22Rv1 (cell line): ENCODE data around the gene TBC1D22B.
A peak's percentile ranks its signal among the peaks of the same experiment; 100 is the strongest.

Experiments
- H3K27ac ChIP-seq: fragments of 450-650 bp; 2 replicates; pipeline ENCODE4 v1.5.1; 2017
- ZFX ChIP-seq: fragments of 450-650 bp; IDR thresholded peaks from 2 replicates; pipeline ENCODE4 v1.6.1; 2017; ENCODE audit warnings: antibody characterized with exemption, borderline replicate concordance
- TF ChIP-seq, protein P1 (sequence below): fragments of 450-650 bp; IDR thresholded peaks from 2 replicates; pipeline ENCODE4 v1.5.1; 2017; ENCODE audit warnings: mild to moderate bottlenecking

TBC1D22B gene

DNA sequence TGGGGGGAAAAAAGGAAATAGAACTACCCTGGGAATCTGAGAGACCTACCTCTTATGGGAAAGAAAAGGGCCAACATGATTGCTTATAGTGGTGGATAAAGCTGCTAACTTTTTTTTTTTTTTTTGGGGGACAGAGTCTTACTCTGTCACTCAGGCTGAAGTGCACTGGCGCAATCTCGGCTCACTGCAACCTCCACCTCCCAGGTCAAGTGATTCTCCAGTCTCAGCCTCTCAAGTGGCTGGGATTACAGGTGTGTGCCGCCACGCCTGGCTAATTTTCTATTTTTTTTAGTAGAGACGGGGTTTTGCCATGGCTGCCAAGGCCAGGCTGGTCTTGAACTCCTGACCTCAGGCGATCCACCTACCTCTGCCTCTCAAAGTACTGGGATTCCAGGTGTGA, 39.5 kb upstream of the TBC1D22B start:
- H3K27ac ChIP-seq, result no peak overlapping the region
- no peak for TF ChIP-seq ZFX
- TF ChIP-seq, protein P1, sequence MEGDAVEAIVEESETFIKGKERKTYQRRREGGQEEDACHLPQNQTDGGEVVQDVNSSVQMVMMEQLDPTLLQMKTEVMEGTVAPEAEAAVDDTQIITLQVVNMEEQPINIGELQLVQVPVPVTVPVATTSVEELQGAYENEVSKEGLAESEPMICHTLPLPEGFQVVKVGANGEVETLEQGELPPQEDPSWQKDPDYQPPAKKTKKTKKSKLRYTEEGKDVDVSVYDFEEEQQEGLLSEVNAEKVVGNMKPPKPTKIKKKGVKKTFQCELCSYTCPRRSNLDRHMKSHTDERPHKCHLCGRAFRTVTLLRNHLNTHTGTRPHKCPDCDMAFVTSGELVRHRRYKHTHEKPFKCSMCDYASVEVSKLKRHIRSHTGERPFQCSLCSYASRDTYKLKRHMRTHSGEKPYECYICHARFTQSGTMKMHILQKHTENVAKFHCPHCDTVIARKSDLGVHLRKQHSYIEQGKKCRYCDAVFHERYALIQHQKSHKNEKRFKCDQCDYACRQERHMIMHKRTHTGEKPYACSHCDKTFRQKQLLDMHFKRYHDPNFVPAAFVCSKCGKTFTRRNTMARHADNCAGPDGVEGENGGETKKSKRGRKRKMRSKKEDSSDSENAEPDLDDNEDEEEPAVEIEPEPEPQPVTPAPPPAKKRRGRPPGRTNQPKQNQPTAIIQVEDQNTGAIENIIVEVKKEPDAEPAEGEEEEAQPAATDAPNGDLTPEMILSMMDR, result no peak

DNA sequence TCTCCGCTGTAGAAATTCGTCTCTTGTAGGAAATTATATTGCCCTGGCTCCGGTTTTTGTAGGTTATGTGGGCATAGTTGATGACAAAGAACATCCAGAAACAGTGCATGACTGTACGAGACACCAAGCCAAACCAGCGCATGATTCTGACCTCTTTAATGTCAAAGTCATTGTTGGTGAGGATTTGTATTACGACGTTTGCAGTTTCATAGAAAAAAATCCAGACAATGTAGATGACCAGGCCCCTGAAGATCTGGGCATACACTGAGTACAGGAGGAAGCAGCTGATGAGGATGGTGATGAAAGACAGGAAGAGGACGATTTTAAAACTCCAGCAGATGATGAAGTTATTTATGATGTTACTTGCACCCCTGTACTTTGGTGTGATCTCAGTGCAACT, 39.1 kb upstream of the TBC1D22B start:
- TF ChIP-seq ZFX, result no peak
- TF ChIP-seq, protein P1, result no peak
- no peak overlapping the region for H3K27ac ChIP-seq

DNA sequence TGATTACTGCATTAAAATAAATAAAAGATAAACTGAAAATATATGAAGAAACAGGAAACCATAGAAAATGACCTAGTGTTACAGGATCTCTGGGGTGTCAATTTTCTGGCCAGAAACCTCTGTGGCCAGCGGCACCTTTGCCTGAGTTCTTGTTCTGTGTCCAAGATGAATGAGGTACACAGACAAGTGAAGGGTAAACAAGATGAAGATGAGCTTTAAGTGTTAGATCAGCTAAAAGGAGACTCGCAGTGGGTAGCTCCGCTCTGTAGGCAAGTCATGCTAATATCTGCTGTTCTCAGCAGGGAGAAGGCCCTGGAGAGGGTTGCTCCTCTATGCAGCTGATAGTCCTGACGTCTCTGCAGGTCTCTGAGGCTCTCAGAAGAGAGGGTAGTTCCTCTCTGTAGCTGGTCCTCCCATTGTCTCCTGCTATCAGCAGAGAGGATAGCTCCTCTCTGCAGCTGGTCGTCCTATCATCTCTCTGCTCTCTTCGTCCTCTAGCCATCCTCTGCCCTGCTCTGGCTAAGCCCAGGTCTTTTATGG, 35.9 kb upstream of the TBC1D22B start:
- H3K27ac ChIP-seq, result peak overlapping the region; percentile 78
- TF ChIP-seq, protein P1, result no peak
- TF ChIP-seq ZFX, result no peak

DNA sequence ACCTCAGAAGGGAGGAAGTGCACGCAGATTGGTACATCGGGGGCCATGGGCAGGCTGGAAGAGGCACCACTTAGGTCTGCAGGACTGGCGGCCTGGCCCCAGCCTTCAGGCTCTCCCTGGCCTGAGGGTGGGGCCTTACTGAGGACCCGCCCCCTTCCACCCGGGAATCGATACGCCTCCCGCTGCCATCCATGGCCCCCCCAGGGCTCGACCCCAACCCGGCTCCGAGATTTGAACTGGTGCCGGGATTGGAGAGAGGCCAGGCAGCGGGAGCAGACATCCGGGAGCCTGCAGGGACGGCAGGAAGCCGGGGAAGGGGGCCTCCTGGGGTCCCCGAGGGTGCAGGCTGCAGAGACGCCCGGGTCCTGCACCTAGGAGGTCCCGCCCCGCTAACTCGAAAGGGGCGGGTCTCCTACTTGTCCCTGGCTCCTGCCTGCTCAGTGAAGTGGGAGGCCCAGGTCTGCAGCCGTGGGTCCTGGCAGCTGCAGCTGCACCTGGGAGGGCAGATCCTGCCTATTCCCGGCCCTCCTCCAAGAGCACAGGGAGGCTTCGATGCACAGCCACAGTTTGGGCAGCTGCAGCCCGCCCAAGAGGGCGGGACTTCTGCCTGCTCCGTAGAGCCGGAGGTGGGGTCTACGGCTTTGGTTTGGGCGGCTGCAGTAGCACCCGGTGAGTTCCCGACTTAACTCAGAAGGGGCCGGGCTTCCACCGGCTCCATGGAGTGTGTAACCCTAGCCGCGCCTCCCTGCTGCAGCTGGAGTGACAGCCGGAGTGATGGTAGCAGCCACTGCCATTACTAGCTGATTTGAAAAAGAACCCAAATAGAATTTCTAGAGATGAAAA, 35.2 kb upstream of the TBC1D22B start:
- peak overlapping the region; percentile 78 for H3K27ac ChIP-seq
- TF ChIP-seq ZFX, result no peak
- TF ChIP-seq, protein P1, result no peak

DNA sequence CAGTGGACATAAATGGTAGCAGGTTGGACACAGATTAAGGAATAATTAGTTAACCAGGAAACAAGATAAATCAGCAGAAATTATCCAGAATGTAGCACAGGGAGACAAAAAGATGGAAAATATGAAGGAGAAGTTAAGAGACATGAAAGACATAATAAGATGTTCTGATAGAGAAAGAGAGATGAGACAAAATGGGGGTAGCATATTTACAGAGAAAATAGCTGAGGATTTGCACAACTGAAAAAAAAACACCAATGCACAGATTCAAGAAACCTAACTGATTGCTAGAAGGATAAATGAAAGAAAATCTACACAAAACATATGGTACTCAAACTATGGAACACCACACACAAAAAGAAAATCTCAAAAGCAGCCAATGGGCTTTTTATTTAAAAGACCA, 34.6 kb upstream of the TBC1D22B start:
- H3K27ac ChIP-seq, result peak overlapping the region; percentile 78
- TF ChIP-seq, protein P1, result no peak
- TF ChIP-seq ZFX, result no peak

DNA sequence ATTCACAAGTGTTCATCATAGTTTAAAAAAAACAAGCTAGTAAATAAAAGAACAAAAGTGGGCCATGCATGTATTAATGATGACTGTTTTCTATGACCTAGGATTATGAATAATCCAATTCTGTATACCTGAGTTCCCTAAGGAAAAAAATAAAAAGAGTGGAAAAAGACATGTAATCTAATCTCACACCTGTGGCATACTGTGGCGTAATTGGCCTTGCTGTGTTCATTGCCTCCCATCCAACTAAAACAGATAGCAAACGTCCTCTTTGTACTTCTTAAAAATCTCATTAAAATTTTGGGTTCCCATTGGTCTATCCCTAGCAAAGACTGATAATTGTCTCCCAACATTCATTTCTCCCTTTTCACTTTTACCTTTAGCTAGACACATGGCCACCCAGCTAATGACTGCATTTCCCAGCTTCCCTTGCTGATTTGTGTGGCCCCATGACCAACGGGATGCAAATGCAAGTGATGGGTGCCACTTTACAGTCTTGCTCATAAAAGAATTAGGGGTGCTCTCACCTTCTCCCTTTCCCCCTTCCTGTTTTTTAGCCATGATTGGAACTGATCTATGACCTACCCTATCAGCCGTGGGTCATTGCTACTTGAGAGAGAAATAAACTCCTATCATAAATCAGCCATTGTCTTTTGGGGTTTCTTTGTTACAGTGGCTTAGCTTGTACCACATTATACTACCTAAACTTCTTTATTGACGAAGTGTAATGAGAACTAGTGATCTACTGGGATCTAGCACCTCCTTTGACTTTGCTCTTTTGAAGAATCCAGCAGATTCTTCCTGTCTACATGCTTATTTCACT, 32.0 kb upstream of the TBC1D22B start:
- H3K27ac ChIP-seq, result no peak overlapping the region
- TF ChIP-seq, protein P1, result no peak
- no peak for TF ChIP-seq ZFX
